Left lung (tissue), 10 donors: ENCODE measurements around the gene ZDHHC6. TPM values are rescaled to one million over a fixed set of nuclear protein-coding genes. Genes with fewer than 3 reads are reported as not detected.

Experiments
- ATAC-seq: fragments of 200-7000 bp; cut with Tn5 transposase; one replicate; pipeline ENCODE4 v1.9.1; 2020; ENCODE audit warnings: moderate library complexity
- DNase-seq, 4 donors: peaks; one replicate each; pipeline ENCODE4 v3.0.0-alpha.2; 2013 to 2020
- H3K27ac ChIP-seq, 2 donors: fragments of 200-600 bp; sonication (generic) in 1 of 2; one replicate each; pipeline versions ENCODE4 v1.5.0 to v1.8.0; 2020 to 2021
- H3K27me3 ChIP-seq, 2 donors: fragments of 200-600 bp; sonication (generic) in 1 of 2; one replicate each; pipeline versions ENCODE4 v1.5.0 to v1.8.0; 2020 to 2021
- H3K36me3 ChIP-seq, 2 donors: fragments of 200-600 bp; sonication (generic) in 1 of 2; one replicate each; pipeline versions ENCODE4 v1.5.0 to v1.8.0; 2020 to 2021
- H3K4me1 ChIP-seq, 2 donors: fragments of 200-600 bp; one replicate each; pipeline ENCODE4 v1.8.0; 2021
- H3K4me3 ChIP-seq, 2 donors: fragments of 200-600 bp; sonication (generic) in 1 of 2; one replicate each; pipeline versions ENCODE4 v1.5.0 to v1.8.0; 2020 to 2021; ENCODE audit warnings: mild to moderate bottlenecking in 1 of 2
- H3K9me3 ChIP-seq, 2 donors: fragments of 200-600 bp; sonication (generic) in 1 of 2; one replicate each; pipeline versions ENCODE4 v1.5.0 to v1.8.0; 2020 to 2021
- intact Hi-C, 2 donors: fragments of 100-400 bp; cut with DNase I; formaldehyde crosslinking; loops; one replicate each; pipeline versions ENCODE4 v1.11.2 to v1.14.2; 2022
- polyA plus RNA-seq, 6 donors: library from polyadenylated mRNA; unstranded; fragments of 120-200 nt; gene quantifications; one replicate each; pipeline ENCODE4 v1.2.1, GENCODE V29; 2013; ENCODE audit not compliant: insufficient read length in 6 of 6
- total RNA-seq, 2 donors: library from RNA; stranded (reverse); fragmentation: NEBNext Ultra II Directional; extraction: Animal tissue kit (Norgen Biotek cat#: 25700); gene quantifications; one replicate each; pipeline ENCODE4 v1.2.1, GENCODE V29; 2021
- TF ChIP-seq, protein P1 (sequence below), 2 donors: fragments of 200-600 bp; sonication (generic) in 1 of 2; IDR thresholded peaks; one replicate each; pipeline versions ENCODE4 v1.5.0 to v1.8.0; 2021; ENCODE audit warnings: antibody characterized with exemption in 2 of 2
- donor health status: DM: no; HTN: yes; CAD: no.
- donor health status: DM: no; HTN: no; CAD: no.

Gene ZDHHC6
- total and polyA plus RNA-seq, 8 donors: 36.0 to 72.1 (median 61.4) TPM

DNA sequence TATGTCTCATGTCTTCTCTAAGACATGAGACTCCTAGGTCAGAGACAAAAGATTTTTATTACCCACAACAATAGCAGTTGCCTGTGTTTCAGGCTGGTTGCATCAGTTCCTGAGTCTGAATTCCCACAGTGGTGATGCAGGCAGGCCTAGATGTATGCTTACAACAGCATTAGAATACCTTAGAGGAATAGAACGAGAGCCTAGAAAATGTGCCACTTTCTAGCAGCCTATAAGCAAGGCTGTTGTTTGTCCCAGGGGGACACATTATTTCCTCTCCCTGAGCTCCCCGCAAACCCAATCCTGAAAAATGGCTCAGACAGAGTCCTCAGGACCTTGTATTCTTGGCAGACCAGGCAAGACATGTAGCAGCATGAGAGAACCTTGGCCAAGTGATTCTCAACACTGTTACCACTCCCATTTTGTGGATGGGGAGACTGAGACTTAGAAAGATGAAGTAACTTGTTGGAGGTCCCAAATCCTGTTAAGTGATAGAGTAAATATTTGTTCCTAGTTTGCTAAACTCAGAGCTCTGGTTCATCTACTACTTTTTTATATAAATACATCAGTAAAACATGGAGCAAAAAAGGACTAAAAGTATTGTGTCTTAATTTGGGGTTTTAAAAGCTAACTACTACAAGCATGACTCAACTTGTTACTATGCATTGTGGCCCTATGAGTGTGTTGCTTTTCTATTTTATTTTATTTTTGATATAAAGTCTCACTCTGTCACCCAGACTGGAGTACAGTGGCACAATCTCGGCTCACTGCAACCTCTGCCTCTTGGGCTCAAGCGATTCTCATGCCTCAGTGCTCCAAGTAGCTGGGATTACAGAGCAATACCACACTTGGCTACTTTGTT, 14.5 kb upstream of the ZDHHC6 start:
- Histone ChIP-seq H3K27ac (no peak overlapping the region), H3K4me1 (no peaks in the 10 kb centered on the region), H3K36me3 (peaks cover 0 to 41% of the 10 kb centered on the region in 2 donors), H3K9me3 (no peaks in the 10 kb centered on the region), H3K27me3 (no peaks in the 10 kb centered on the region), H3K4me3 (no peak overlapping the region)
- no peak for ATAC-seq
- TF ChIP-seq, protein P1, sequence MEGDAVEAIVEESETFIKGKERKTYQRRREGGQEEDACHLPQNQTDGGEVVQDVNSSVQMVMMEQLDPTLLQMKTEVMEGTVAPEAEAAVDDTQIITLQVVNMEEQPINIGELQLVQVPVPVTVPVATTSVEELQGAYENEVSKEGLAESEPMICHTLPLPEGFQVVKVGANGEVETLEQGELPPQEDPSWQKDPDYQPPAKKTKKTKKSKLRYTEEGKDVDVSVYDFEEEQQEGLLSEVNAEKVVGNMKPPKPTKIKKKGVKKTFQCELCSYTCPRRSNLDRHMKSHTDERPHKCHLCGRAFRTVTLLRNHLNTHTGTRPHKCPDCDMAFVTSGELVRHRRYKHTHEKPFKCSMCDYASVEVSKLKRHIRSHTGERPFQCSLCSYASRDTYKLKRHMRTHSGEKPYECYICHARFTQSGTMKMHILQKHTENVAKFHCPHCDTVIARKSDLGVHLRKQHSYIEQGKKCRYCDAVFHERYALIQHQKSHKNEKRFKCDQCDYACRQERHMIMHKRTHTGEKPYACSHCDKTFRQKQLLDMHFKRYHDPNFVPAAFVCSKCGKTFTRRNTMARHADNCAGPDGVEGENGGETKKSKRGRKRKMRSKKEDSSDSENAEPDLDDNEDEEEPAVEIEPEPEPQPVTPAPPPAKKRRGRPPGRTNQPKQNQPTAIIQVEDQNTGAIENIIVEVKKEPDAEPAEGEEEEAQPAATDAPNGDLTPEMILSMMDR (IDR thresholded peaks at IDR 0.05): no peak
- no peak for DNase-seq
- intact Hi-C loops: no loop called here

DNA sequence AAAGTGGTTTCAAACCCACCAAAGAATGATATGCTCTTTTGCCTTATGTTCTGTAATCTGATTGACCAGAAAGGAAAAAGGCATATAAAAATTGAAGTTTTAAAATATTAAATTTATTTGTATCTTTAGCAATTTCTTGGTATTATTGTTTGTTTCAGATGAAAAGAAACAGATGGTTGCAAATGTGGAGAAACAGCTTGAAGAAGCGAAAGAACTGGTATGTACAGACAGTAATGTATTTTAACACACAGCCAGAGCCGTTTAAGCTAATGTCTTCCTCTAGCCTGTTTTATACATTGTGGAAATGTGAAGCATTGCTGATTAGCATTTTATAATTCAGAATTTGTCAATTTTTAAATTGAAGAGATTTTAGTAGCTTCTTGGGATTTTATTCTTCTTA, 13.7 kb upstream of the ZDHHC6 start:
- TF ChIP-seq, protein P1 (IDR thresholded peaks at IDR 0.05): no peak
- H3K27me3 ChIP-seq: no peaks in the 10 kb centered on the region
- intact Hi-C loops: no loop called here
- peaks cover 0 to 32% of the 10 kb centered on the region in 2 donors for H3K36me3 ChIP-seq
- no peaks in the 10 kb centered on the region for H3K9me3 ChIP-seq
- DNase-seq (no peak), ATAC-seq (no peak)
- no peak overlapping the region for H3K27ac ChIP-seq
- H3K4me3 ChIP-seq: no peak overlapping the region
- H3K4me1 ChIP-seq: no peaks in the 10 kb centered on the region

GRCh38 chr10:112456533-112456932, 9.8 kb upstream of the ZDHHC6 start:
- Histone ChIP-seq H3K27me3 (no peaks in the 10 kb centered on the region), H3K4me1 (no peaks in the 10 kb centered on the region), H3K36me3 (peaks cover 0 to 8% of the 10 kb centered on the region in 2 donors), H3K27ac (no peak overlapping the region), H3K4me3 (no peak overlapping the region), H3K9me3 (no peaks in the 10 kb centered on the region)
- intact Hi-C loops: no loop called here
- TF ChIP-seq, protein P1 (IDR thresholded peaks at IDR 0.05): no peak
- DNase-seq (no peak), ATAC-seq (no peak)

- TF ChIP-seq, protein P1 (IDR thresholded peaks at IDR 0.05): no peak
- DNase-seq (no peak), ATAC-seq (no peak)
- no peaks in the 10 kb centered on the region for H3K27me3 ChIP-seq
- no peaks in the 10 kb centered on the region for H3K36me3 ChIP-seq
- no peaks in the 10 kb centered on the region for H3K9me3 ChIP-seq
- no peak overlapping the region for H3K4me3 ChIP-seq
- intact Hi-C loops: no loop called here
- no peaks in the 10 kb centered on the region for H3K4me1 ChIP-seq
- no peak overlapping the region for H3K27ac ChIP-seq
Observed at GRCh38 chr10:112454910-112455779, 8.4 kb upstream of the ZDHHC6 start.

DNA sequence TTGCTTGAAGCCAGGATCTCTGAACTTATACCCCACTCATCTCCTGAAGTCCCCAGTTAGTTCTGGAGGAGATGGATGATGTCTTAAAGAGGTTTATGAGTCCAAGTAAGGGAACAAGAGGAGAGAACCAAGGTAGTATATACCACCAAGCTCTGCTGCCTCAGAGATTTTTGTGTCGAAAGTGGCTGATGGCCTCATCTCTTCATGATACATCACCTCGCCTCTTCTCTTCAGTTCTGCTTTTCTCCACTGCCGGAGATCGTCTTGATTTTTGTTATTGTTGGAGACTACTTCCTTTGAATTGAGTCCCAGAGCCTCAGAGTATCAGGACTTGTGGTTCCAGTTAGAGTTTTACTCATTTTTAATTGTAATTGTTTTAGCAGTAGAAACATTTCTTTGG, 2.2 kb upstream of the ZDHHC6 start:
- DNase-seq (no peak), ATAC-seq (no peak)
- Histone ChIP-seq H3K27ac (no peak overlapping the region), H3K36me3 (peaks cover 0 to 14% of the 10 kb centered on the region in 2 donors), H3K4me1 (peaks cover 16 to 33% of the 10 kb centered on the region in 2 donors), H3K4me3 (no peak overlapping the region), H3K27me3 (no peaks in the 10 kb centered on the region), H3K9me3 (no peaks in the 10 kb centered on the region)
- TF ChIP-seq, protein P1 (IDR thresholded peaks at IDR 0.05): no peak
- intact Hi-C loops: no loop called here
